NCI-H345 (cell line): ENCODE data around the gene ATOX1.
A peak's percentile ranks its signal among the peaks of the same experiment; 100 is the strongest.
"Not testable (repeated sequence)": the region's sequence is repeated elsewhere in the genome, so short reads cannot be mapped to it uniquely, and the experiment has no call there.

Experiments
- DNase-seq: peaks from one replicate; lab custom pipeline; 2025; lab: John Stamatoyannopoulos, UW

Gene ATOX1

DNA sequence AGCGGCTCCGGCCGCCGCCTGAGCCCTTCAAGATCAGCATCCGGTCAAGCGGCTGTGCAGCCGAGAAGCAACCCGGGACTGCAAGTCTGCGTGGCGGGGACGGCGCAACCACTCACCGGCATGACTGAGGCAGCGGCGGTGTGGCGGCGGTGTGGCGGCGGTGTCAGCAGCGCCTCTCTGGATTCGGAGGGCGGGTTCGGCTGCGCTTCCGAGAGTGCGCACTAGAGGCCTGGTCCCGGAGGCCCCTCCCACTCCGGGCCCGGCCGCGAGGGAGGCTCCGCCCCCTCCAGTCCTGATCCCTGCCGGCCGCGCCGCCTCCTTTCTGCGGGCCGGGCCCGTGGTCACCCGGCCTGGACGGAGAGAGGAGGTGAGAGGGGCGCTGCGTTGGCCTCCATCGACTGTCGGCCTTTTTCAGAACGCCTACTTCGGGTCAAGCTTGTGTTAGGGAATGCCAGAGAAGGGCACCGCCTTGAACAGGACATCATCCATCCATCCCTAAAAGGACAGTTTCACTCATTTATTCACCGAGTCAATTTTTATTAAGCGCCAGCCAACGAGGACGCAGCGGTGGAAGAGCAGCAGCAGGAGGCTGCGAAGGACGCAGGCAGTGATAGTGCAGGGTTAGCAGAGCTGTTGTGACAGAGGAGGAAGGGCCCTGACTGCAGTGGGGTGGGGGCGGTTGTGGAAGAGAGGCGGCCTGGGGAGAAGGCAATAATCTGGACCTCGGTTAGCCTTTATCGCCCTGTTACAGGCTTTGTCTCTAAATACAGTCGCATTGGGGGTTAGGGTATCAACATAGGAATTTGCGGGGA lies at the start of gene ATOX1:
ATOX1 (minus strand) TSS at position 202 of the 812 bp plus-strand sequence; CDS start at position 122, 80 bp downstream.
- peak; percentile 92 for DNase-seq

DNA sequence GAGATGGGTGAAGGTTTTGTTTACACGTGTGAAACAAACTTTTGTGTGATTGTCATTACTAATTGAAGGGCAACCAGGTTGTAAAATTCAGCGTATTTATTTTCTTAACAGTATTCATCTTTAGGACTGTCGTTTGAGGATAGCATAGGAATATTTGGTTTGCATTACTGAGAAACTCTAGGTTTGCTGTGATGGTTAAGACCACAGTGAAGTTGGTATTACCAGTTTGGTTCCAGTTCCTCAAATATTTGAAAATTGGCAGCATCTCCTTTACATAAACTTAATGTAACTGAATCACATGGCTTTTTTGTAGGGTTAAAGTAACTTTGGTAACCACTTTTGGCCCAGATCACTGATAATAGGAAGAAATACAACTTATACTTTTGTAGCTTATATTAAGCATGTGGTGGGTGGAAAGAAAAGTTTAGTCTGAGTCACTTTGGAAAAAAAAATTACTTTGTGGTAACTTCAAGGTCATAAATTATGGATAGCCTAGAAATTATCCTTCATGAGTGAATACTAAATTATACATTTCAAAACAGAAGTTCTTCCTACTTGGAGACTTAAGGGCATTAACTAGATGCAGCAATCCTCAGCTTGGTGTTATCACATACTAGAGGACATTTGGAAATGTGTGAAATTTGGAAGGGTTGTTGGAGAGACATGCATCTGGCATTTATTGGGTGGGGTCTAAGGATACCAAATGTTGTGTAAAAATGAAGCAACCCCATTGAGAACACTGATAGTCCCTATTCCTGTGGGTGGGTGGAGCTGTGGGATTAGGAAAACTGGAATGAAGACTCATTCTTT lies 47.2 kb upstream of the ATOX1 start:
- DNase-seq, result no peak

DNA sequence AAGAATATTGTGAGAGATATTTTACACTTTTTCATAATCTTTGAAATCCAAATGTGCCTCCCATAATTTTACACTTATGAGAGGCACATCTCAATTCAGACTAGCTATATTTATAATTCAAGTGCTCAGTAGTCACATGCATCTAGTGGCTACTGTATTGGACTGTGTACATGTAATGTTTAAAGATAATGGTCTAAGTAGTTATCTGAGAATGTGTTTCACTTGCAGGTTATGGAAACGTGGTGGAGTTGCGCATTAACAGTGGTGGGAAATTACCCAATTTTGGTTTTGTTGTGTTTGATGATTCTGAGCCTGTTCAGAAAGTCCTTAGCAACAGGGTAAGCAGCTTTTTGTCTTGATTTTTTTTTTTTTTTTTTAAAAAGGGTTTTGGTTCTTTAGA lies 42.1 kb upstream of the ATOX1 start:
- DNase-seq, result no peak

- no peak for DNase-seq
Observed at GRCh38 chr5:151799407-151799806, 41.0 kb upstream of the ATOX1 start.

DNA sequence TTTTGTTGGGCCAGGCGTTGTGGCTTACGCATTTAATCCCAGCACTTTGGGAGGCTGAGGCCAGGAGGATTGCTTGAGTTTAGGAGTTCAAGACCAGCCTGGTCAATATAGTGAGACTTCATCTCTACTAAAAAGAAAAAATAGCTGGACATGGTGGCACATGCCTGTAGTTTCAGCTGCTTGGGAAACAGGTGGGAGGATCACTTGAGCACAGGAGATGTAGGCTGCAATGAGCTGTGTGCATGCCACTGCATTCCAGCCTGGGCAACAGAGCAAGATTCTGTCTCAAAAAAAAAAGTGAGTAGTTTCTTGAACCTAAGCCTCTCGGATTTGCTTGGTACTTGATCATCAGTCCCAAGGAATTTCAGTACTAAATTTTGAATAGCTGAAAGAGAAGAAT lies 40.2 kb upstream of the ATOX1 start:
- DNase-seq, result no peak

DNA sequence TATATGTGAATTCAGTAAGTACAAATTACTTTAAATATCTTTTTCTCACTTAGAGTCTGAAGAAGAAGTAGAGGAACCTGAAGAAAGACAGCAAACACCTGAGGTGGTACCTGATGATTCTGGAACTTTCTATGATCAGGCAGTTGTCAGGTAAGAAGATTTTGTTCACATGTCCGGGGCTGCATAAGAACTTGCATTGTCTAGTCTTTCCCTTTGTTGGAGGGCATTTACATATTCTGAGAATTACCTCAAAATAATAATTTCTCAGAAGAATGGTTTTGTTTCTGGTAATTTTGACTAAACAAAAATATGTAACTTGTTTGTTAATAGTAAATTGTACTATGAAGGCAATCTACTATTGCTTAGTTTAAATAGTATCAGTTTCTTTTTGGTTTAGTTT lies 37.0 kb upstream of the ATOX1 start:
- no peak for DNase-seq

GRCh38 chr5:151793358-151793757 lies 34.9 kb upstream of the ATOX1 start:
- DNase-seq, result no peak

DNA sequence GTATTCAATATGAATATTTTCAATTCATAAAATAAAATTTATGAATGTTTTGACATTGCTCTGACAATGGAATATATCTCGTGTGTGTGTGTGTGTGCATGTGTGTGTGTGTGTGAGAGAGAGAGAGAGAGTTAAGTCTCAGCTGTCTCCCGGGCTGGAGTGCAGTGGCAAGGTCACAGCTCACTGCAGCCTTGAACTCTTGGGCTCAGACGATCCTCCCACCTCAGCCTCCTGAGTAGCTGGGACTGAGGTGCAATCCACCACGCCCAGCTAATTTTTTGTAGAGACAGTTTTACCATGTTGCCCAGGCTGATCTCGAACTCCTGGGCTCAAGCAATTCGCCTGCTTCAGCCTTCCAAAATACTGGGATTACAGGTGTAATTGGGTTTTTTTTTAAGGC lies 29.4 kb upstream of the ATOX1 start:
- no peak for DNase-seq

GRCh38 chr5:151786468-151786867 lies 28.0 kb upstream of the ATOX1 start:
- DNase-seq, result no peak

DNA sequence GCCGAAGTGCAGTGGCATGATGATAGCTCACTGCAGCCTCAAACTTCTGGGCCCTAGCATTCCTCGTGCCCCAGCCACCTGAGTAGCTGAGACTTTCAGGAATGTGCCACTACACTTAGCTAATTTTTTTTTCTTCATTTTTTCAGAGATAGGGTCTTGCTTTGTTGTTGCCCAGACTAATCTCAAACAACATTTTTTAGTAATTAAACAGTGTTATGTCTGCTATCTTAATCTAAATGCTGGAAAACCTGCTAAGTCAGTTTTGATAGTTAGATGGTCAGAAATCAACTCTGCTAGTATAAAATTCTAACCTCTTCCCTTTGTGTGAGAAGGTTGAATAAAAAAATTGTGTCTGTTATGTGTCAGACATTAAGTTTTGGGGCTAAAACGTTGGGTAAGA lies 25.7 kb upstream of the ATOX1 start:
- DNase-seq, result no peak

GRCh38 chr5:151783664-151784063 lies 25.2 kb upstream of the ATOX1 start:
- not testable (repeated sequence) for DNase-seq

DNA sequence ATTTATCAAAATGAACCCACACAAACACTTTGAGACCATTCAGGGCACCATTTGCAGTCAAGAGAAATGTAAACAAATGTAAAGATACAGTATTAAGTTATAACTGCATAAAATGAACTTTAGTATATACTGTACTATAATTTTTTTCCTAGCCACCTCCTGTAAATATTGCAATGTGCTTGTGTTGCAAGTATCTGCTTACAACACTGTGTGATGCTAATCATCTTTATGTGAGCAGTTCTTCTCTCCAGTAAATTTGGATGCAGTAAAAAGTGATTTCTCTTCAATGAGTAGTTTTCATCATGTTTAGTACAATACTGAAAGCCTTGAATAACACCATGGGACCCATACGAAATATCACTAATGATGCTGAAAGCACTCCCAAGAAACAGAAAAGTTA lies 22.8 kb upstream of the ATOX1 start:
- no peak for DNase-seq

GRCh38 chr5:151780348-151780747 lies 21.9 kb upstream of the ATOX1 start:
- no peak for DNase-seq

DNA sequence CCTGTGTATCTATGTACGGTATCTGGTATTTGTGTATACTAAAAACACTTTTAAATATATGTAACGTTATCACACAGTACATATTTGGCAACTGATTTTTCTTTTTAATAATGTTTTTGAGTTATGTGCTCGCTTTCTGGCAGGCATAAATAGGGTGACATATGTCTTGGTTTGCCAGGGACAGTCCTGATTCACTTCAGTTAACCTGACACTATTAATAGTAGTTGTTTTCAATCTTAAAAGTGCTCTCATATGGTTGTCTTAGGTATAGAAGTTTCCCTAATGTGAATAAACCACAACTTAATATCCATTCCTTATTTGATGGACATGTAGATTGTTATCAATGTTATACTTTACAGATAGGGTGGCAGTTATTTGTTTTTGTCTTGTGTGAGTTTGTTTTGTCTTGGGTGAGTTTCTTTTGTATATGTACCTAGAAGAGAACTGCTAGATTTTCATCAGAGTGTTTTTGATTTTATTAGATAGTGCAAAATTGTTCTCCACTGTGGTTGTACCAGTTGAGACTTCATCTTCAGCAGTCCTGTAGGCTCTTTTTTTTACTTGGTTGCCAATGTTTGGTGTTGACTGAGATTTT lies 21.2 kb upstream of the ATOX1 start:
- DNase-seq, result no peak

DNA sequence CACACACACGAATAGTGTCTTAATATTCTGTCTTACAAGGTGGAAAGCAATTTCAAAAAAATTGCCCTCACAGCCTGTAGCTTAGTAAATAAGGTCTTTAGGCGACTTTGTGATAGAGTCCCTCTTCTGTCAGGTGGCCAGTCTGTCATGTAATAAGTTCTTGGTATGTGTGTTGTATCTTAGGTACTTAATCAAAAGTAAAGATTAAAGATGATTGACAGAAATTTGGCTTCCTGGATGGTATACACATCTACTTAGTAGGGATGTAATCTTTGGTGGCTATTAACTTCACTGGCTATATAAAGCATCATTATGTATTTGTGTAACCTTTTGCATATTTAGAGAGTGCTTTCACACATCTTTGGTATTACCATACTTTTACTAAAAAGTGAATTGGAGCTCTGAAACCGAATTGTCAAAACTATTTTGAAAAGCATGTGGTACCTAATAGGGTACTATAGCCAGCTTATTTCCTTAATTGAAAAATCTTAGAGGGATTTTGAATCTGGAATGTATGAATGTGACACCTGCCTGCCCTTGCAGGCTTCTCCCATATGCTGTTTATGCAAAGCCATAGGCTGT lies 16.7 kb upstream of the ATOX1 start:
- no peak for DNase-seq

DNA sequence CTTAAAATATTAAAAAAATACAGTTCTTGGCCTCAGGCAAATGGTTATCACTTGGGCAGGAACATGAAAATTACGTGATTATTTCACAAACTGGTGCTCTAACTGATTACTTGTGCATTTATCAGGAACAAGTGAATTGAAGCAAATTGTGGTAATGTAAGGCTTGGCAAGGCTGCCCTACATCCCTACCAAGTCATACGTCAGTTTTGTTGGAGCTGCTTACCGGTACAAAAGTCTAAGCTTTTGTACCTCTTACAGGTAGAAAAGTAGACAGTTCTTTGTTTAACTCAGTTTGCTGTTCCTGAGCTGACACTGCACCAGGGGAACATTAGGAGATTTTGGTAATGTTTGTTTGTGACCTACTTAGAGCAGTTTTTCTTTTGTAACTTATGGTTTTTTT lies 15.5 kb upstream of the ATOX1 start:
- DNase-seq, result no peak

DNA sequence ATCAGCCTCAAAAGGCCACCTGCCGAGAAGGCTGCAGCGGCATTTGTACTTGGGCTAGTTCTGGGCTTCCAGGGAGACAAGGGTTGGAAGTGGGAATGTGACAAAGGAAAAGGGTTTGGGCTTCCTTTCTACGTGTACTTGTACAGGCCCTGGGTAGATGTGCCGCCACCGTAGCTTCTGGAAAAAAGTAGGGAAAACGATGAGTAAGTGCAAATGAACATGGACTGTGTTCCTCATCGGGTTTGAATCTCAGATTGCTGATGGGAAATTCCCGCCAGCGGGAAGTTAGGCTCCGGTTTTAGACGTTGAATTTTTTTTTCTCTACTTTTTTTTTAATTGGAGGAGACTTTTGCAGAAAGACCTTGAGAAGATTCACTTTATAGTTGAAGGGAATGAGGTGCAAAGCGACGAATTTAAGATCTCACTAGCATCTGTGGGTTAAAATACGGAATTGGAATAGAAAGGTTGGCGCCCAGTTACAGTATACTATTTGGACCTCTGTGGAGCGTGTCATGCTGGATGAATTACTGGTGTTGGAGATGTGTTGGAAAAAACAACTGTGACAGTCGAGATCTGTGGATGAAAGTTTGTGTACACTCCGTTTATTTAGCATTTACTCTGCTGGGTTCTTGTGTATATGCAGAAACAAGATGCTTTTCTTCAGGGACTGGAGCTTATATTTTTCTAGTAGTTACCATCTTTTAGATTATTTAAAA lies 14.6 kb upstream of the ATOX1 start:
- no peak for DNase-seq

DNA sequence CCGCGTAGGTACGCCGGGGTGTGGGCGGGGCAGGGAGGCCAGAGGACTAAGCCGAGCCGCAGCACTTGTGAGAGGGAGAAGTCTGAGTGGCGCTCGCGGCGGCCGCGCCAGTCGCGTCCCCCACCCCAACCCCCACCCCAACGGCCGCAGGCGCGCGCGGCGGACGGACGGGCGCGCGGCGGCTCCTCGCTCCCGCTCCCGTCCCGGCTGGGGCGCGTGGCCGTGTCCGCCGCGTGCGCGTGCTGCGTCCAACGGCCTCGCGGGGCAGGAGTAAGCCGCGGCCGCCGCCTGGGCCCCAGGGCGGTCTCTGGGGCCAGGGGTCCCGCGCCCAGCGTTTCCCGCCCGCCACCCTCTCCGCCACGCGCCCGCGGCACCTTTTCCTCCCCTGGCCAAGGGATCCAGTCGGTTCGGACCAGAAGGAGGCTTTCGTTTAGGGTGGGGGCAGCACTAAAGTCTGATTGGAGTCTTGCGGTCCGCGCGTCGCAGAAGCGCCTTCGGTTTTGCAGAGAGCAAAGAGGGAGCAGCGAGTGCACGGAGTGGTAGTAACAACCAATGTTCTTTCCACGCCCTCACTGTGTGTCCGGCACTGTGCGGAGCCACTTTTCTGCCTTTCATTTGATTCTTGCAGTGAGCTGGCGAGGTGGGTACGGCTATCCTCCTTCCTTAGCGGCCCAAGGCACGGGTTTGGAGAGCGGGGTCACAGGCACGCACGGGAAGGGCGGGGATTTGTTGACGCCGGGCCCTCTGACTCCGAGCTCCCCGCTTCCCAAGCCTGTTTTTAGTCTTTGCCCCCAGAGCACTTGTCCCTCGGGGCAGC lies 13.8 kb upstream of the ATOX1 start:
- DNase-seq, result peak; percentile 87

DNA sequence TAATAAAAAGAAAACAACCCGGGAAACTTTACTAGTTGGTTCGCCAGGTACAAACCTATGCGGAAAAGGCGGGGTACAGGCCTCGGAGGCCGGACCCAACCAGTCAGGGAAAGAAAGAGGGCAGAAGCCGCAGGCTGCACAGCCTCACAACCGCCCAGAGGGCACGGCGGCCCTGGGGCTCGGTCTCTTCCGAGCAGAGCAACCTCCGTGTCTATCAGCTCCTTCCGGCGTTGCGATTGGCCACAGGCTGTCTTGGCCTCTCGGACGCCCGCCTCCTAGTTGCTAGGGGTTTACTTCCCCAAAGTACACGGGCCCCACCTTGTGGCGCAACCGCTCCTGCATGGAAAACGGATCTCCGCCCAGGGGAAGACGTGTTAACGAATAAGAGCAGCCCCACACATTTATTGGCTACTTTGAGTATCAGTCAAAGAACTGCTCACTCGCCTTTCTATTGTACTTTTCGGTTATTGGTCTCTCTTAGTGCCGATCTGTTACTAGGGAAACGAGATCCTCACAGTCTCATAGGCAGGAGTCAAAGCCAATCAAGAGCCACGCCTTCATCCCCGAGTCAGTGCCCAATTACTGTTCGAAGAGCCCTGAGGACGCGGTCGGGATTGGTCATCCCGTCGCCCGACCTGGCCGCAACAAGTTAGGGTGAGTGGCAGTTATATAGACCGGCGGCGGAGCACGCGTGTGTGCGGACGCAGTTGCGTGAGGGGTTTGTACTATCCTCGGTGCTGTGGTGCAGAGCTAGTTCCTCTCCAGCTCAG lies 13.0 kb upstream of the ATOX1 start, which contains the start of gene G3BP1:
G3BP1 (plus strand) TSS at position 696 of the 770 bp plus-strand sequence. CDS start 14,667 bp downstream, outside the sequence.
- peak; percentile 100 for DNase-seq
